Gastrocnemius medialis (tissue), 4 donors: Measurements from ENCODE around the gene WDR5. TPM values are rescaled to one million over a fixed set of nuclear protein-coding genes. Genes with fewer than 3 reads are reported as not detected.

Experiments
- ATAC-seq, 2 donors: fragments of 150-250 bp; one replicate each; pipeline ENCODE4 v1.9.1; 2016
- DNase-seq, 2 donors: peaks; one replicate each; pipeline ENCODE4 v3.0.0-alpha.2; 2019
- H3K27ac ChIP-seq, 4 donors: fragments of 200-600 bp; sonication (generic); 1 replicate in 1 of 4; 2 replicates in 3 of 4; pipeline ENCODE4 v1.5.1; 2016 to 2018; ENCODE audit warnings: mild to moderate bottlenecking in 2 of 4, moderate library complexity in 1 of 4
- H3K27me3 ChIP-seq, 3 donors: fragments of 200-600 bp; sonication (generic) in 2 of 3; 1 replicate in 1 of 3; 2 replicates in 2 of 3; pipeline versions ENCODE4 v1.5.1 to v1.6.0; 2016 to 2019; ENCODE audit warnings: mild to moderate bottlenecking in 1 of 3, moderate library complexity in 1 of 3
- H3K36me3 ChIP-seq, 2 donors: fragments of 200-600 bp; sonication (generic) in 1 of 2; one replicate each; pipeline ENCODE4 v1.5.1; 2017 to 2018
- H3K4me1 ChIP-seq, 2 donors: fragments of 200-600 bp; sonication (generic) in 1 of 2; one replicate each; pipeline ENCODE4 v1.5.1; 2016 to 2017; ENCODE audit warnings: mild to moderate bottlenecking in 2 of 2
- H3K4me3 ChIP-seq, 4 donors: fragments of 200-600 bp; sonication (generic) in 3 of 4; 1 replicate in 1 of 4; 2 replicates in 3 of 4; pipeline ENCODE4 v1.5.1; 2016 to 2019; ENCODE audit warnings: mild to moderate bottlenecking in 2 of 4
- H3K9me3 ChIP-seq, 3 donors: fragments of 200-600 bp; sonication (generic) in 2 of 3; 1 replicate in 1 of 3; 2 replicates in 2 of 3; pipeline ENCODE4 v1.5.1; 2016 to 2019
- CTCF ChIP-seq, 5 experiments: fragments of 450-650 bp in 3 of 5; fragments of 200-600 bp in 2 of 5; sonication (generic) in 2 of 5; IDR thresholded peaks in 4 of 5; conservative IDR thresholded peaks in 1 of 5; 1 replicate in 4 of 5; 2 replicates in 1 of 5; pipeline ENCODE4 v1.5.1; 2016 to 2019; ENCODE audit warnings: antibody characterized with exemption in 5 of 5, mild to moderate bottlenecking in 3 of 5, moderate library complexity in 3 of 5
- POLR2A ChIP-seq, 2 donors: fragments of 450-650 bp; IDR thresholded peaks; one replicate each; pipeline ENCODE4 v1.6.1; 2017; ENCODE audit warnings: antibody characterized with exemption in 2 of 2, mild to moderate bottlenecking in 2 of 2, moderate library complexity in 2 of 2
- in situ Hi-C, 4 donors: fragments of 200-750 bp; cut with MboI; loops; one replicate each; pipeline versions ENCODE4 v1.15.0 to v1.8.0; 2017; ENCODE audit warnings: low sequenced_read_pairs in 4 of 4
- intact Hi-C: fragments of 100-400 bp; cut with DNase I; formaldehyde crosslinking; loops from one replicate; pipeline ENCODE4 v1.15.1; 2023; ENCODE audit warnings: low total_unique reads
- total RNA-seq, 4 donors: library from RNA; depleted of rRNA; stranded (reverse); fragments of >200 nt; gene quantifications; one replicate each; pipeline versions ENCODE4 v1.1.0 to v1.2.3, GENCODE V29; 2016

WDR5 gene
- total RNA-seq, 4 donors from 2014 or later = 19.8 to 39.3 (median 31.9) TPM

DNA sequence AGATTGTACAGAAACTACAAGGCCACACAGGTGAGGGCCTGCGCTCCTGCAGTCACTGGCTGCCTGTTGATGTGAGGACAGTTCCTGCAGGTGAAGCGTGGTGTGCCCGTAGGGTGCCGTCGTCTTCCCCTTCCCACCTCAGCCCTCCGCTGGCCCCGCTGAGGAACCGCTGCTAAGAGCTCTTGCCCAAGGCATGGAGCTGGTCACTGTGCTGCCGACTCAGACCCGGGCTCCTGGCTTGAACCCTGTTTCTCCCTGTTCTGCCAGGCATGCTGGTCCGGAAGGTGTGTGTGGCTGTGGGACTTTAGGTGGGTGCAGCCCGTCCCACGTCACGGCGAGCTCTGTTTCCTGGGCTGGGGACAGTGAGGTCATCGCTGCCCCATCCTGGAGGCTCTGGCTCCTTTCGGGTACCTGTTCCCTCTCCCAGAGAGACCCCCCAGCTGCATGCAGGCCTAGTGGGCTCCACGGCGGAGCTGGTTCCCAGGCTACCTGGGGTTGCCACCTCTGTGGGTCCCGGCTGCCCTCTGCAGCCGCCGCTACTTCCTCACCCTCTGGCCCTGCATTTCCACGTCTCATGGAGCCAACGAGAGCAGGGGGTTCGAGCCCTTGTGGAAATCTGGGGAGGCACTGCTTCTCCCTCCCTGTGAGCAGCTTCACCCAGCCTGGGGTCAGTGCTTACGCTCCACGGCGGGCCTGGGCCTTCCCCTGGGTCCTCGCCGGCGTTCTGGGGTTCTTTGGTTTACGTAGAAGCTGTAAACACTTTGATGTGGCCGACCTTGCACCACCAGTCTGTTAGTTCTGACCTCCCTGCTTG is 20.9 kb downstream of the WDR5 start:
- no peak for ATAC-seq
- Histone ChIP-seq H3K36me3 (peaks cover 0 to 64% of the 10 kb centered on the region in 2 donors), H3K27ac (no peak overlapping the region), H3K4me3 (no peak overlapping the region), H3K27me3 (no peaks in the 10 kb centered on the region), H3K9me3 (no peaks in the 10 kb centered on the region), H3K4me1 (no peaks in the 10 kb centered on the region)
- in situ Hi-C loops (no loop called here), intact Hi-C loops (no loop called here)
- TF ChIP-seq POLR2A (IDR thresholded peaks at IDR 0.05) (no peak), CTCF (IDR thresholded peaks at IDR 0.05 in 4 of 5, conservative IDR thresholded peaks at IDR 0.05 in 1 of 5) (no peak)
- DNase-seq = no peak

DNA sequence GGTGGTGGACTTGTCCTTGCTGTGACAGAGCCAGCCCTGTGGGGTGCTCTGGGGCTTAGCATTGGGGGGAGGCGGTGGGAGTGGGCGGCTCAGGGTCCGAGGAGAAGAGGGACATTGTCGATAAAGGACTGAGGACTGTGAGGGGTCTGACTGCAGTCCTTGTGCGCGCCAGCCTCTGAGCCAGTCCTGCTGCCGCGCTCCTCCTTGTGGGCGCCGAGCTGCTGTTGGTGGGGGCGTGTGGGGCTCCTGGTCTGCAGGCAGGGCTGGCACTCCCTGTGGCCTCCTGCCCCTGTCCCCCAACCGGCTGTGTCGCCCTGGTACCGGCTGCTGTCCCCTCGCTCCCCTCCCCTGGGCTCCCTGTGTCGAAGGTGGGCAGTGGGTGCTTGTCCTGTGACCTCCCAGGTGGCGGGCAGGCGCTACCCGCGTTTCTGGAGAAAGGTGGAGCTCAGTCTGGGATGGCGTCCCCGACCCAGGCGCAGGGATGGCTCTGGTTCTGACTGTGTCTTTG is 21.6 kb downstream of the WDR5 start:
- H3K36me3 ChIP-seq = peaks cover 0 to 64% of the 10 kb centered on the region in 2 donors
- no peak overlapping the region for H3K4me3 ChIP-seq
- intact Hi-C loops (no loop called here), in situ Hi-C loops (no loop called here)
- DNase-seq (no peak), ATAC-seq (no peak)
- H3K27me3 ChIP-seq = no peaks in the 10 kb centered on the region
- no peaks in the 10 kb centered on the region for H3K4me1 ChIP-seq
- no peak overlapping the region for H3K27ac ChIP-seq
- TF ChIP-seq POLR2A (IDR thresholded peaks at IDR 0.05) (no peak), CTCF (IDR thresholded peaks at IDR 0.05 in 4 of 5, conservative IDR thresholded peaks at IDR 0.05 in 1 of 5) (no peak)
- no peaks in the 10 kb centered on the region for H3K9me3 ChIP-seq

- in situ Hi-C loops (no loop called here), intact Hi-C loops (no loop called here)
- Histone ChIP-seq H3K4me1 (peaks cover 2 to 7% of the 10 kb centered on the region in 2 donors), H3K27ac (no peak overlapping the region), H3K36me3 (peaks cover 0 to 56% of the 10 kb centered on the region in 2 donors), H3K27me3 (no peaks in the 10 kb centered on the region), H3K4me3 (no peak overlapping the region), H3K9me3 (no peaks in the 10 kb centered on the region)
- no peak for TF ChIP-seq CTCF (IDR thresholded peaks at IDR 0.05 in 4 of 5, conservative IDR thresholded peaks at IDR 0.05 in 1 of 5)
- TF ChIP-seq POLR2A (IDR thresholded peaks at IDR 0.05) = no peak
- DNase-seq = no peak
- no peak for ATAC-seq
These were observed 22.4 kb downstream of the WDR5 start for GRCh38 chr9:134158242-134158641.

GRCh38 chr9:134158753-134159392 is 23.0 kb downstream of the WDR5 start:
- Histone ChIP-seq H3K4me1 (peaks cover 4 to 10% of the 10 kb centered on the region in 2 donors), H3K9me3 (no peaks in the 10 kb centered on the region), H3K27me3 (no peaks in the 10 kb centered on the region), H3K36me3 (peaks cover 0 to 50% of the 10 kb centered on the region in 2 donors), H3K4me3 (no peak overlapping the region), H3K27ac (no peak overlapping the region)
- in situ Hi-C loops = no loop called here
- TF ChIP-seq CTCF (IDR thresholded peaks at IDR 0.05 in 4 of 5, conservative IDR thresholded peaks at IDR 0.05 in 1 of 5) = no peak
- TF ChIP-seq POLR2A (IDR thresholded peaks at IDR 0.05) = no peak
- no peak for ATAC-seq
- DNase-seq = no peak
- intact Hi-C loops = no loop called here
